IPS-15b (cell line): ENCODE data around the gene FRMD1.

Experiments
- H3K27me3 ChIP-seq: one replicate; pipeline ENCODE4 v1.6.1; 2013; ENCODE audit warnings: low read length; ENCODE audit not compliant: control insufficient read depth, insufficient read depth
- H3K36me3 ChIP-seq: one replicate; pipeline ENCODE4 v1.6.1; 2013; ENCODE audit warnings: low read length; ENCODE audit not compliant: control insufficient read depth, insufficient read depth
- H3K4me1 ChIP-seq: one replicate; pipeline ENCODE4 v1.6.1; 2013; ENCODE audit warnings: mild to moderate bottlenecking, low read length; ENCODE audit not compliant: control insufficient read depth, insufficient read depth
- H3K4me3 ChIP-seq: one replicate; pipeline ENCODE4 v1.5.1; 2013; ENCODE audit warnings: low read depth, low read length
- H3K9ac ChIP-seq: one replicate; pipeline ENCODE4 v1.6.1; 2013; ENCODE audit warnings: low read depth, mild to moderate bottlenecking, low read length
- H3K9me3 ChIP-seq: one replicate; pipeline ENCODE4 v1.6.1; 2013; ENCODE audit warnings: mild to moderate bottlenecking, low read length; ENCODE audit not compliant: control insufficient read depth, insufficient read depth

FRMD1 gene

GRCh38 chr6:168090706-168091105 is 11.7 kb upstream of the FRMD1 start:
- peaks cover 2% of the 10 kb centered on the region for H3K4me1 ChIP-seq
- no peaks in the 10 kb centered on the region for H3K36me3 ChIP-seq
- no peak overlapping the region for H3K9ac ChIP-seq
- no peak overlapping the region for H3K4me3 ChIP-seq
- no peaks in the 10 kb centered on the region for H3K9me3 ChIP-seq
- no peaks in the 10 kb centered on the region for H3K27me3 ChIP-seq

GRCh38 chr6:168090064-168090690 is 11.2 kb upstream of the FRMD1 start:
- no peaks in the 10 kb centered on the region for H3K36me3 ChIP-seq
- H3K9me3 ChIP-seq: no peaks in the 10 kb centered on the region
- H3K27me3 ChIP-seq: no peaks in the 10 kb centered on the region
- no peak overlapping the region for H3K9ac ChIP-seq
- no peak overlapping the region for H3K4me3 ChIP-seq
- H3K4me1 ChIP-seq: peaks cover 2% of the 10 kb centered on the region

- H3K9me3 ChIP-seq: no peaks in the 10 kb centered on the region
- H3K4me3 ChIP-seq: no peak overlapping the region
- H3K4me1 ChIP-seq: peaks cover 2% of the 10 kb centered on the region
- H3K27me3 ChIP-seq: no peaks in the 10 kb centered on the region
- no peak overlapping the region for H3K9ac ChIP-seq
- no peaks in the 10 kb centered on the region for H3K36me3 ChIP-seq
Observed at GRCh38 chr6:168089186-168090063, 10.4 kb upstream of the FRMD1 start.

GRCh38 chr6:168088161-168089053 is 9.4 kb upstream of the FRMD1 start:
- H3K4me1 ChIP-seq: peaks cover 2% of the 10 kb centered on the region
- no peak overlapping the region for H3K4me3 ChIP-seq
- no peak overlapping the region for H3K9ac ChIP-seq
- H3K9me3 ChIP-seq: no peaks in the 10 kb centered on the region
- no peaks in the 10 kb centered on the region for H3K36me3 ChIP-seq
- no peaks in the 10 kb centered on the region for H3K27me3 ChIP-seq

- Histone ChIP-seq H3K4me3 (no peak overlapping the region), H3K36me3 (no peaks in the 10 kb centered on the region), H3K27me3 (no peaks in the 10 kb centered on the region), H3K4me1 (peaks cover 2% of the 10 kb centered on the region), H3K9ac (no peak overlapping the region), H3K9me3 (no peaks in the 10 kb centered on the region)
Observed at GRCh38 chr6:168087436-168088160, 8.6 kb upstream of the FRMD1 start.

- Histone ChIP-seq H3K4me1 (peaks cover 2% of the 10 kb centered on the region), H3K27me3 (no peaks in the 10 kb centered on the region), H3K4me3 (no peak overlapping the region), H3K36me3 (no peaks in the 10 kb centered on the region), H3K9me3 (no peaks in the 10 kb centered on the region), H3K9ac (no peak overlapping the region)
Observed at GRCh38 chr6:168086616-168087015, 7.6 kb upstream of the FRMD1 start.

- H3K9ac ChIP-seq: no peak overlapping the region
- H3K4me1 ChIP-seq: peaks cover 2% of the 10 kb centered on the region
- H3K36me3 ChIP-seq: no peaks in the 10 kb centered on the region
- no peak overlapping the region for H3K4me3 ChIP-seq
- no peaks in the 10 kb centered on the region for H3K9me3 ChIP-seq
- no peaks in the 10 kb centered on the region for H3K27me3 ChIP-seq
Observed at GRCh38 chr6:168086066-168086465, 7.1 kb upstream of the FRMD1 start.

GRCh38 chr6:168084465-168085160 is 5.6 kb upstream of the FRMD1 start:
- Histone ChIP-seq H3K27me3 (no peaks in the 10 kb centered on the region), H3K9me3 (no peaks in the 10 kb centered on the region), H3K4me1 (peaks cover 2% of the 10 kb centered on the region), H3K9ac (no peak overlapping the region), H3K36me3 (no peaks in the 10 kb centered on the region), H3K4me3 (no peak overlapping the region)

- Histone ChIP-seq H3K4me3 (no peak overlapping the region), H3K9me3 (no peaks in the 10 kb centered on the region), H3K36me3 (no peaks in the 10 kb centered on the region), H3K9ac (no peak overlapping the region), H3K27me3 (no peaks in the 10 kb centered on the region), H3K4me1 (peaks cover 1% of the 10 kb centered on the region)
Observed at GRCh38 chr6:168083514-168083885, 4.5 kb upstream of the FRMD1 start.

GRCh38 chr6:168082860-168083513 is 4.0 kb upstream of the FRMD1 start:
- no peaks in the 10 kb centered on the region for H3K9me3 ChIP-seq
- H3K9ac ChIP-seq: no peak overlapping the region
- H3K36me3 ChIP-seq: no peaks in the 10 kb centered on the region
- H3K27me3 ChIP-seq: no peaks in the 10 kb centered on the region
- no peak overlapping the region for H3K4me3 ChIP-seq
- no peaks in the 10 kb centered on the region for H3K4me1 ChIP-seq
